NOMO-1 (cell line): ENCODE measurements around the gene IFRD2.
"Not testable (repeated sequence)": the region's sequence is repeated elsewhere in the genome, so short reads cannot be mapped to it uniquely, and the experiment has no call there.

Experiments
- DNase-seq, 2 experiments: peaks; one replicate each; lab custom pipeline; 2025; ENCODE audit not compliant: unreplicated experiment in 2 of 2; lab: John Stamatoyannopoulos, UW

The IFRD2 gene

GRCh38 chr3:50255251-50255615 lies 37.0 kb downstream of the IFRD2 start:
- no peak for DNase-seq

GRCh38 chr3:50254577-50255250 lies 37.5 kb downstream of the IFRD2 start:
- DNase-seq = peak; percentile 41 to 46

DNA sequence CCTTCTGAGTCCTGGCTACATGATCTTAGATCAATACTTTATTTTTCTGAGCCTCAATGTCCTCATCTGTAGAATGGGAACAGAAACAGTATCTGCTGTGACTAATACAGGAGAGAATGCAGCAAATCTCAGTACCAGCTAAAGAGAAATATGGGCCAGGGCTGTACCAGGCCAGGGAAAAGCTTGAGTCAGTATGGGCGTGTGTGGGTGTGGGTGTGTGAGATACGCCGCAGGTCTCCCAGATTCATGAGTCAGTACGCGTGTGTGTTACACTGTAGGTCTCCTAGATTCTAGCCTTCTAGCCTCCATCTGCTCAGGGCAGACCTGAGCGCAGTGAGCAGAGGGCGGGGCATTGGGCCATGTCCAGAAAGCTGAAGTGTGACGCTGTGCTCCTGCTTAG lies 41.0 kb downstream of the IFRD2 start:
- DNase-seq = no peak

DNA sequence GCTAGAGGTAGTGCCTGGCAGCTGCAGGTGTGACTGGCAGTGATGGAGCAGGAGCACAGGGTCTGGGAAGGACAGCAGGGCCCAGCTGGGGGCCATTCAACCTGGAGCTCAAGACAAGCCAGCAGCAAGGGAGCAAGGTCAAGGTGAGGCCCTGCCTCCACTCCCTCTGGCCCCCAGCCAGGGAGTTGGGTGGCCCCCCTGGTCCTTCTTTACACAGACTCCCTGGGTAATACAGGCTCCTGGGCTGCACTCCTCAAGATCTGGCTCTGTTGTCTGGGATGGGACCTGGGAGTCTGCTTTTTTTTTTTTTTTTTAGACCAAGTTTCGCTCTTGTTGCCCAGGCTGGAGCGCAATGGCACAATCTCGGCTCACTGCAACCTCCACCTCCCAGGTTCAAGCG lies 41.7 kb downstream of the IFRD2 start:
- no peak for DNase-seq

DNA sequence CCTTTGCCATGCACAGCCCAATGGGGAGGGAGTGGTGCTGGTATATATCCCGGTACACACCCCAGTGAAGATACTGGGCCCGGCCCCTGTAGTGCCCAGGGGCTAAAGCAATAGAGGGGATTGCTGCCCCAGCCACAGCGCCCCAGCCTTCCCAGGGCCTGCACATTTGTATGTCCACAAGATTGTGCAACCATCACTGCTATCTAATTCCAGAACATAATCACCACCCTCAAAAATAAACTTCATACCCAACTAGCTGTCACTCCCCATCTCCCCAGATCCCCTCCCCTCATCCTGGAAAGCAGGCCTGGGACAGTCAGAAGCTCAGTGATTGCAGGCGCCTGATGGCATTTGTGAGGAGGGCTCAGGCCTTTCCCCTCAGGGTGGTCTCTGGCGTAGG lies 42.8 kb downstream of the IFRD2 start:
- DNase-seq = no peak

GRCh38 chr3:50248387-50248786 lies 43.8 kb downstream of the IFRD2 start:
- DNase-seq = no peak

DNA sequence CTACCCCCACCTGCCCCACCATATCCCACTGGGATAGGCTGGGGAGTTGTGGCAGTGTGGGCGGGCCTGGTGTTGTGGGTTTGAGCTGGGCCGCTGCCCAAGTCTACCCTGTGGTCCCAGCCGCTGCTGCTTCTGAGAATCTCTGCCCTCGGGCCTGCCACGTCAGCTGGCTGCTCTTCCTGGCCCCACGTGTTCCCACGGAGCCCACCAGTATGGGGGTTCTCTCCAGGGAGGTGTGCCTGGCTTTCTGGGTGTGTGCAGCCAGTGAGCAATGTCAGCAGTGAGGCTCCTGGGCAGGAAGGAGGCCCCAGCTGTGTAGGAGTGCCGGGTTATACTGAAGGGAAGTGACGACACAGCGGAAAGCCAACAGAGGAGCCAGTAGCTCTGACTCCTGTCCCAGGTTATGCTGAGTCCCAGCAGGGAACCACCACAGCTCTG lies 45.7 kb downstream of the IFRD2 start:
- peak; percentile 27 to 64 for DNase-seq

DNA sequence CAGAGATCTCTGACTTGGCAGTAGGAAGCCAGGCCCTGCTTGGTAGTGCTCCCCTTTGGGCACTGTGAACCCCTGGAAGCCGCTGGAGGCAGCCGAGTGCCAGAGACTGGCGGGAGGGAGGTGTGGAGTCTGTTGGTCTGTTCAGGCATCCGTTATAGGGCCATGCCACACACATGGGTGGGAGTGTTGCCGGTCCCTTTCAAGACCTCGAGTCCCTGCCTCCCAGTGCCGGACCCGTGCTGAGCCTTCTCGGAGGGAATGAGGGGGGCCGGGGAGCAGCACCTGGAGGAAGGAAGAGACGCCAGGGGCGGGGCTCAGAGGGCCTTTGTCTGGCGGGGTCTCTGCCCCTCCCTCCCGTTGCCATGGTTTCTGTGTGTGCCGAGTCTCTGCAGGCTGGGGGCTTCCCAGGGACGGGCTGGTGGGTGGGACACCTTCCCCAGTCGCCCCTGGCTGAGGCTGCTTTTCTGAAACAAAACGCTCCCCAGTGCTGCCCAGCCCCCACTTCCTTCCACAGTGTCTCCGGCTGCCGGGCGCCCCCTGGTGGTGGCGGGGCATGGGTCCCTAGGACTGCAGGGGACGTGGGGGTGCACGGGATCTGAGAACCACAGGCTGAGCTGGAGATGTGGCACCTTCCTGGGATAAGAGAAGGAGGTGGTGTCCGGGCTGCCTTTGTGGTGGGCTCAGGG lies 46.3 kb downstream of the IFRD2 start:
- DNase-seq = peak; percentile 63 to 68

DNA sequence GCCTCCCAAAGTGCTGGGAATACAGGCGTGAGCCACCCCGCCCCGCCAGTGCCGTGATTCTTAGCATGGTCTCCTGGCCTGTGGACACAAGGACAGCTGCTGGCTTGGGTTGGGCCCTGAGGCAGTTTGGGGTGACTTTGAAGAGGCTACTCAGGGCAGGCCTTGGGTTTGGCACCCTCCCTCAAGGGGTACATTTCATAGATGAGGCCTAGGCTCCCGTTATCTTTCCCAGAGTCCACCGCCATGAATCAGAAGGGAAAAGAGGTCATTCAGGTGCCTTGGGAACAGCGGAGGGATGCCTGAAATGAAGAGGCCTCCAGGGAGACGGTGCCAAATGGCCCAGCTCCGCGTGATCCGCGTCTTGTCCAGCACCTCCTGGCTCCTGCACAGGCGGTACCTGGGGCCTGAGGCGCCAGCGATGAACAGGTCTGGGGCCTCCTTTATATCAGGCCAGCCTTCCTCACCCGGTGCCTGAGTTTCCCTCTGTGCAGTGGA lies 46.9 kb downstream of the IFRD2 start:
- no peak for DNase-seq

DNA sequence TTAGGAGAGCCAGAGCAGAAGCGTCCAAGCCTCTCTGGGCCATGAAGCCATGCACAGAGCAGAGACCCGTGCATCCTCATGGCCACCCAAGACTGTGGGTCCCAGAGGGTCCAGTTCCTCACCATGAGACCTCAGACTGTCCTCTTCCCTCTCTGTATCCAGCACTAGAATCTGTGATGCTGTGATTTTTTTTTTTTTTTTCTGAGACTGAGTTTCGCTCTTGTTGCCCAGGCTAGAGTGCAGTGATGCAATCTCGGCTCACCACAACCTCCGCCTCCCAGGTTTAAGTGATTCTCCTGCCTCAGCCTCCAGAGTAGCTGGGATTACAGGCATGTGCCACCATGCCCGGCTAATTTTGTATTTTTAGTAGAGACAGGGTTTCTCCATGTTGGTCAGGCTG lies 47.4 kb downstream of the IFRD2 start:
- not testable (repeated sequence) for DNase-seq

GRCh38 chr3:50243543-50243895 lies 48.7 kb downstream of the IFRD2 start:
- DNase-seq = no peak

GRCh38 chr3:50242851-50243542 lies 49.2 kb downstream of the IFRD2 start:
- DNase-seq = peak; percentile 94 to 97

DNA sequence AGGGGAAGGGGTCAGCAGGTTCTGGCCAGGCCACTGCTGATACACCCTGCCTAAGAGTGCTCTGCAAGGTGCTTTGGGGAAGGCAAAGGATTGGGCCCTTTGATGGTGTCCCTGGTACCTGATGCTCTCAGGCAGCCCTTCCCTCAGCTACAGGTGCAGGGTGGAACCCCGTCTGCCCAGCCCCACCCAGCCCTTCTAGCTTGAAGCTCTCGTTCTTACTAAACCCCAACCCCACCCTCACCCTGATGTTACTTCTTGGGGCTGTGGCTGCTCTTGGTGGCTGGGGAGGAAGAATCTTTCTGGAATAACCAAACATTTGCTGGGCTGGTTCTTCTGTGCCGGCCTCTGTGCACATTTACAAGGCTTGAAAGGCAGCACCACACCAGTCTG lies 49.9 kb downstream of the IFRD2 start:
- DNase-seq = no peak

DNA sequence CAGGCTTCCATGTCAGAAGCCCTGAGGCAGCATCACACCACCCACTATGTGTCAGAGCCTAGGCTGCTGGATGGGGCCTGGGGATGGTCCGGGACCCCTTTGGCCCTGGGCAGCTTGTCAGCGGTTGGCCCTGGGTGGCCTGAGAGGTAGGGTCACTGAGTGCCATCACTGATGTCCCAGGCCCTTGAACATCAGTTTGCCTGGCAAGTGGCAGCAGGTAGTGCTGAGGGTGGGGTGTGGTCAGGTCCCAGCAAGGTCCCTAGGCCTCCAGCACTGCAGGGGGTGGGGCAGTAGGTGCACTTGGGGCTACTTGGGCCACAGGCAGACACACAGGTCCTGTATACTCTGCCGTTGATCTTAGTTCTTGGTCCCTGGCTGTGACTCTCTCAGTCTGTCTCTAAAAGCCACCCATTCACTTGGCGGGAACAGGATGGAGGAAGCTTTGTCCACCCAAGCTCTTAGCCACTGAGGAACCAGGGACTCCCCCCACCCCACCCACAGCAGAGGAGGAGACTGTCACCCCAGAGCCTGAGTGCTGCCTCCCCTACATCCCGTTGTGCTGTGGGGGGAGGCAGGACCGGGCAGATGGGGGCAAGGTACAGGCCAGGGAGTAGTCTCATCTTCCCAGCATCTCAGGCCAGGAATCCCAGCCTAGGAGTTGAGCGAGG lies 50.4 kb downstream of the IFRD2 start:
- DNase-seq = no peak

GRCh38 chr3:50241163-50241562 lies 51.1 kb downstream of the IFRD2 start:
- no peak for DNase-seq

DNA sequence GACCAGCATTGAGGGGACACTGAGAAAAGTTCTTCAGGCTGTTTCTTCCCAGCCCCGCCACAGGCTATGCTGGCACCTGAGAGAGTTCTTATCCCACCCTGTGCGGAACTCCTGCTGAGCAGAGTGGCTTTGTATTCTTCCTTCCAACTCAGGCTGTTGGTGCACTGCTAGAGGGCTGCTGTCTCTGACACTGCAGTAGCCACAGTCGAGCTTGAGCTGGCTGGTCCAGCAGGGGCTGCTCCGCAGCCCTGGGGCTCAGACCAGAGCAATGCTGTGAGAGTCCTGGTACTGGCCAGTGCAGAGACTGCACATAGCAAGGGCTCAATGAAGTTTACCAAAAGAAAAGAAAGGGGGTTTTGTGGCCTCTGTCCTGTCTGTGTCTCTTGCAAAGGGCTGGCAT lies 52.6 kb downstream of the IFRD2 start:
- DNase-seq = no peak

DNA sequence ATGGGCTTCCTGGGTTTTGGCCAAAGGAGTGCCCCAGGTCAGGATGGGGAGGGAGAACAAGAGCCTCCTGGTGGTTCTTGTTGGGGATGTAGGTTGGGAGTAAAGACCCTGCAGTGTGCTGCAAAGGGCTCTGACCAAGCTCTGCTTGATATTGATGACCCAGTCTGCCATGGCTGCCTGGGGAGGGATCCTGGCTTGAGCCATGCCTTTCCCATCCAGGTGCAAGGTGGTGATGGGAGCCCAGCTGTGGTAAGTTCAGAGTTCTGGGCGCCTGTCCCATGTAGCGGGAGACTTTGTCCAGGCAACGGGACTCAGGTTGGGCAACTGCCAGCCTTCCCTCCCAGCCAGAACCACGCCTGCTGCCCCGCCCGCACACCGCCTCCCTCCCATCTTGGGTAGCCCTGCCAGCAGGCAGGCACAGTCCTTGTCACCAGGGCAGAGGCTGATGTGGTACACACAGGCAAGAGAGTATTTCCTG lies 53.6 kb downstream of the IFRD2 start:
- peak in 1 of 2 experiments; percentile 17 for DNase-seq

DNA sequence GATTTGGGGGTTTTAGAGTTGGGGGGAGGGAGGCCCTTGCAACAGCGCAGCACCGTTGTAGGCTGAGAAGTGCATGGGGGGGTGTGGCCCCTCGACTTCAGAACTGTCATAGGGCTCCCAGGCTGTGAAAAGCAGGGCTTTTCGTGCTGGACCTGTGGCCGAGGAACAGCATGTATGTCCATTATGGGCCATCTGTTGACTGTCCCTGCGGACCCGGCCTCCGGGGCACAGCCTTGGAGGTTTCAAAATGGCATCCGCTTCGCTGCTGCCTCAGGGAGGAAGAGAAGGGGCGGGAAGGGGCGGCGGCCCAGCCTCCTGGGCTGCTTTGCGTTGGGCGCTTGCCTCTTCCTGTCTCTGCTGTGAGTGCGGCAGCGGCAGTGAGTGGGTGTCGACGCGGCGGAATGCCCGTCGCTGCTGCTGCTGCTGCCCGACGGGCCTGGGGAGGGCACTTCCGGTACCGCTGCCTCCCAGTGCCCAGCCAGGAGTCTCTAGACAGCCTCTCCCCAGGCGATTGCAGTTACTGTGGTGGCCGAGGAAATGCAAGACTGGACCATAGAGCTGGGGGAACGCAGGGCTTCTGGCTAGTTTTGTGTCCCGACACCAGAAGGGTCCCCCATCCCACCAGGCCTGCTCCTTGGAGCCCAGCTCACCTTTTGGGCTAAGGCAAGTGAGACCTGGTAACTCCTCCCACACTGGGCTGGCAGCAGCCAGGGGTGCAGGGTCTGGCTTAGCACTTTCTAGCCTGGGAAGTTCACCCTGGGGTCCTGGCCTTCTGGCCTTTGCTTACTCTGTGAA lies 54.3 kb downstream of the IFRD2 start:
- peak; percentile 81 to 84 for DNase-seq
